Body of pancreas (tissue), 4 donors: ENCODE measurements around the gene AGPS.

Source experiments
- POLR2A ChIP-seq, 3 donors: fragments of 450-650 bp; IDR thresholded peaks; one replicate each; pipeline ENCODE4 v1.6.1; 2016; ENCODE audit warnings: antibody characterized with exemption in 3 of 3, mild to moderate bottlenecking in 2 of 3
- TF ChIP-seq, protein P1 (sequence below), 7 experiments: fragments of 450-650 bp in 4 of 7; fragments of 200-600 bp in 3 of 7; sonication (generic) in 3 of 7; IDR thresholded peaks; one replicate each; pipeline ENCODE4 v1.5.1; 2016 to 2019; ENCODE audit warnings: antibody characterized with exemption in 7 of 7

DNA sequence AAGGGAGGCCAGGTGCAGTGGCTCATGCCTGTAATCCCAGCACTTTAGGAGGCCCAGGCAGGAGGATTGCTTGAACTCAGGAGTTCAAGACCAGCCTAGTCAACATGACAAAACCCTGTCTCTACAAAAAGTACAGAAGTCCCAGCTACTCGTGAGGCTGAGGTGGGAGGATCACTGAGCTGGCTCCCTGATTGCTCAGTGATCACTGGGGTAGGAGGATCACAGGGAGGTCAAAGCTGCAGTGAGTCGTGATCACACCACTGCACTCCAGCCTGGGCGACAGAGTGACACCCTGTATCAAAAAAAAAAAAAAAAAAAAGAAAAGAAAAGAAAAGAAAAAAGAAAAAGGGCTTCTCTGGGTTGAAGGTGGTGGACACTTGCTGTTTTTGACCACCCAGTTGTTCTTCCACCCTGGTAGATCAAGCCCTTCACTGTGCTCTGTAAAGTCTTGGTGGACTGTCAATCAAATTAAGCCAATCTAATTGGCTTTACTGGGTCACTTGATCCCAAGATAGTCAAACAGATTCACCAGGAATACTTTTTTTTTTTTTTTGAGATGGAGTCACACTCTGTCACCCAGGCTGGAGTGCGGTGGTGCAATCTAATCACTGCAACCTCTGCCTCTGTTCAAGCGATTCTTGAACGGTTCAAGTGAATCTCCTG lies 191.6 kb downstream of the AGPS start:
- TF ChIP-seq, protein P1, sequence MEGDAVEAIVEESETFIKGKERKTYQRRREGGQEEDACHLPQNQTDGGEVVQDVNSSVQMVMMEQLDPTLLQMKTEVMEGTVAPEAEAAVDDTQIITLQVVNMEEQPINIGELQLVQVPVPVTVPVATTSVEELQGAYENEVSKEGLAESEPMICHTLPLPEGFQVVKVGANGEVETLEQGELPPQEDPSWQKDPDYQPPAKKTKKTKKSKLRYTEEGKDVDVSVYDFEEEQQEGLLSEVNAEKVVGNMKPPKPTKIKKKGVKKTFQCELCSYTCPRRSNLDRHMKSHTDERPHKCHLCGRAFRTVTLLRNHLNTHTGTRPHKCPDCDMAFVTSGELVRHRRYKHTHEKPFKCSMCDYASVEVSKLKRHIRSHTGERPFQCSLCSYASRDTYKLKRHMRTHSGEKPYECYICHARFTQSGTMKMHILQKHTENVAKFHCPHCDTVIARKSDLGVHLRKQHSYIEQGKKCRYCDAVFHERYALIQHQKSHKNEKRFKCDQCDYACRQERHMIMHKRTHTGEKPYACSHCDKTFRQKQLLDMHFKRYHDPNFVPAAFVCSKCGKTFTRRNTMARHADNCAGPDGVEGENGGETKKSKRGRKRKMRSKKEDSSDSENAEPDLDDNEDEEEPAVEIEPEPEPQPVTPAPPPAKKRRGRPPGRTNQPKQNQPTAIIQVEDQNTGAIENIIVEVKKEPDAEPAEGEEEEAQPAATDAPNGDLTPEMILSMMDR (IDR thresholded peaks at IDR 0.05) = no peak
- TF ChIP-seq POLR2A (IDR thresholded peaks at IDR 0.05) = no peak
